ENCODE data around the gene PTCD1.

- TF ChIP-seq CTCF (conservative IDR thresholded peaks at IDR 0.05 in 1 of 2, IDR thresholded peaks at IDR 0.05 in 1 of 2; ENCODE audit: extremely low read depth in 1 of 2, insufficient read depth in 1 of 2, low read depth in 1 of 2, low read length in 2 of 2) (no peak), EZH2 (IDR thresholded peaks at IDR 0.05; ENCODE audit: borderline replicate concordance, low read length) (no peak)
These were observed 37.5 kb upstream of the PTCD1 start for GRCh38 chr7:99476107-99476506.
